Adrenal gland (tissue), 12 donors: ENCODE results near the gene ABTB2. TPM values are rescaled to one million over a fixed set of nuclear protein-coding genes. Genes with fewer than 3 reads are reported as not detected.
A peak's percentile ranks its signal among the peaks of the same experiment; 100 is the strongest.

Experiments
- DNase-seq, 7 donors: peaks; one replicate each; pipeline ENCODE4 v3.0.0-alpha.2; 2019 to 2020
- H3K27ac ChIP-seq, 5 donors: fragments of 200-600 bp; sonication (generic) in 4 of 5; 1 replicate in 3 of 5; 2 replicates in 2 of 5; pipeline versions ENCODE4 v1.5.1 to v1.8.0; 2016 to 2020; ENCODE audit warnings: mild to moderate bottlenecking in 1 of 5
- H3K27me3 ChIP-seq: fragments of 200-600 bp; 2 replicates; pipeline ENCODE4 v1.8.0; 2021
- H3K36me3 ChIP-seq, 2 donors: fragments of 200-600 bp; replicated peaks in 1 of 2; 1 replicate in 1 of 2; 2 replicates in 1 of 2; pipeline versions ENCODE4 v1.5.1 to v1.8.0; 2018 to 2022
- H3K4me1 ChIP-seq, 2 donors: fragments of 200-600 bp; replicated peaks in 1 of 2; 1 replicate in 1 of 2; 2 replicates in 1 of 2; pipeline versions ENCODE4 v1.5.1 to v1.8.0; 2018 to 2021
- H3K4me3 ChIP-seq, 4 donors: fragments of 200-600 bp; sonication (generic) in 3 of 4; one replicate each; pipeline ENCODE4 v1.5.1; 2016 to 2018
- H3K9me3 ChIP-seq, 3 donors: fragments of 200-600 bp; sonication (generic) in 1 of 3; replicated peaks in 1 of 3; 1 replicate in 2 of 3; 2 replicates in 1 of 3; pipeline versions ENCODE4 v1.5.1 to v1.8.0; 2016 to 2021
- POLR2A ChIP-seq, 2 donors: fragments of 450-650 bp; IDR thresholded peaks; one replicate each; pipeline ENCODE4 v1.6.1; 2017; ENCODE audit warnings: antibody characterized with exemption in 2 of 2, mild to moderate bottlenecking in 2 of 2, moderate library complexity in 1 of 2
- WGBS, 4 donors: extraction: QIAGEN DNeasy Blood & Tissue Kit in 2 of 4; methylation state at CpG; one replicate each; pipeline versions ENCODE4 v1.1.5 to v1.1.7; 2013 to 2017; 5-methylcytosine and 5-hydroxymethylcytosine counted together
- intact Hi-C, 2 donors: fragments of 100-400 bp; cut with DNase I; formaldehyde crosslinking; loops; one replicate each; pipeline versions ENCODE4 v1.14.1 to v1.15.0; 2022 to 2023
- polyA plus RNA-seq, 3 donors: library from polyadenylated mRNA; stranded (reverse); fragments of 200-250 nt in 2 of 3; fragments of 350-450 nt in 1 of 3; fragmentation: Illumina TruSeq in 1 of 3; extraction: RNeasy Lipid Tissue Mini Kit (QIAGEN cat#74804) in 1 of 3; gene quantifications; one replicate each; pipeline ENCODE4 v1.2.3, GENCODE V29; 2013 to 2014
- total RNA-seq, 9 donors: library from RNA; depleted of rRNA in 4 of 9; stranded (reverse); fragments of >200 nt in 4 of 9; fragments of 120-200 nt in 1 of 9; fragmentation: NEBNext Ultra II Directional in 1 of 9; extraction: Animal tissue kit (Norgen Biotek cat#: 25700) in 1 of 9; gene quantifications; one replicate each; pipeline versions ENCODE4 v1.1.0 to v1.2.4, GENCODE V29; 2013 to 2023
- TF ChIP-seq, protein P1 (sequence below), 6 experiments: fragments of 450-650 bp in 4 of 6; fragments of 200-600 bp in 2 of 6; sonication (generic) in 1 of 6; IDR thresholded peaks; 1 replicate in 5 of 6; 2 replicates in 1 of 6; pipeline versions ENCODE4 v1.5.1 to v1.8.0; 2016 to 2021; ENCODE audit warnings: antibody characterized with exemption in 6 of 6, mild to moderate bottlenecking in 2 of 6, moderate library complexity in 1 of 6
- donor health status: healthy with polysubstance abuse.
- donor health status: Bipolar disorder and iron deficiency.
- donor health status: DM: yes; HTN: yes; CAD: no.
- donor health status: DM: no; HTN: no; CAD: no.
- donor health status: DM: no; HTN: no; CAD: no.
- donor health status: DM: yes; HTN: yes; CAD: no.

Gene ABTB2
- total and polyA plus RNA-seq, 12 donors, result 1.9 to 32.3 (median 6.1) TPM

GRCh38 chr11:34275486-34275885 is 82.3 kb downstream of the ABTB2 start:
- no peaks in the 10 kb centered on the region for H3K4me1 ChIP-seq
- no peaks in the 10 kb centered on the region for H3K9me3 ChIP-seq
- 92 to 100% (median 95%) methylated on average over 4 of the region's 4 CpGs for WGBS, 4 donors
- H3K4me3 ChIP-seq, result no peak overlapping the region
- no peaks in the 10 kb centered on the region for H3K36me3 ChIP-seq
- DNase-seq, result no peak
- H3K27ac ChIP-seq, result peak overlapping the region in 2 of 5 donors; percentile 39 to 79
- H3K27me3 ChIP-seq, result no peaks in the 10 kb centered on the region
- no peak for TF ChIP-seq POLR2A (IDR thresholded peaks at IDR 0.05)
- TF ChIP-seq, protein P1, sequence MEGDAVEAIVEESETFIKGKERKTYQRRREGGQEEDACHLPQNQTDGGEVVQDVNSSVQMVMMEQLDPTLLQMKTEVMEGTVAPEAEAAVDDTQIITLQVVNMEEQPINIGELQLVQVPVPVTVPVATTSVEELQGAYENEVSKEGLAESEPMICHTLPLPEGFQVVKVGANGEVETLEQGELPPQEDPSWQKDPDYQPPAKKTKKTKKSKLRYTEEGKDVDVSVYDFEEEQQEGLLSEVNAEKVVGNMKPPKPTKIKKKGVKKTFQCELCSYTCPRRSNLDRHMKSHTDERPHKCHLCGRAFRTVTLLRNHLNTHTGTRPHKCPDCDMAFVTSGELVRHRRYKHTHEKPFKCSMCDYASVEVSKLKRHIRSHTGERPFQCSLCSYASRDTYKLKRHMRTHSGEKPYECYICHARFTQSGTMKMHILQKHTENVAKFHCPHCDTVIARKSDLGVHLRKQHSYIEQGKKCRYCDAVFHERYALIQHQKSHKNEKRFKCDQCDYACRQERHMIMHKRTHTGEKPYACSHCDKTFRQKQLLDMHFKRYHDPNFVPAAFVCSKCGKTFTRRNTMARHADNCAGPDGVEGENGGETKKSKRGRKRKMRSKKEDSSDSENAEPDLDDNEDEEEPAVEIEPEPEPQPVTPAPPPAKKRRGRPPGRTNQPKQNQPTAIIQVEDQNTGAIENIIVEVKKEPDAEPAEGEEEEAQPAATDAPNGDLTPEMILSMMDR (IDR thresholded peaks at IDR 0.05), result no peak
- intact Hi-C loops, result no loop called here

DNA sequence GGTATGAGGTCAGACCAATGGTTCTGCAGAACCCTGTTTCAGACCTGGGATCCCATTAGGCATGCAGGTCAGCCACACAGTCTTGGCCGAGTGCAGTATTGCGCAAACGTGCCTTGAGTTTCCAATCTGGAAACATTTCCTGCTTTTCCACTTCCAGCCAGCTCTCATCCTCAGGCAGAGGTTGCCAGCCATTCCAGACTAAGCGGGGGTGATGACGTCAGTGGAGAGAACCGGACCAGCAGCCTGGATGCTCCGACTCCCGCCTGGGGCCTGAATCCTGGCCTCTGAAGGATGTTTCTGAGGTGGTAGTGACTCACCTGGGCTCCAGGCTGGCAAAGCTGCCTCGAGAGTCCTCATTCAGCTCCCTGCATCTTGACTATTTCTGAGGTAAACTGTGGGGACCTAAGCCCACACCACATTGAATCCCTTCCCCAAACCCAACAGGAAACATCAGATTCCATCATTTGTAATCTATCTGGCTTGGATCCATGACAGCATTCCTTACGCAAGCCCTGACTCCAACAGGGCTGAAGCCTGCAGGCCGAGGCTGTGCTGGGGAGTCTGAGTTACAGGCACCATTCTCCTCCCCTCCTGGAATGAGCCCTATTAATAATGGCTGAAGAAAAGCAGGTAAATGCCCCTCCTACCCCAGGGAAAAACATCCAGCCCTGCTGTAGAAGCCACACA is 83.0 kb downstream of the ABTB2 start:
- H3K4me1 ChIP-seq, result no peaks in the 10 kb centered on the region
- peak; percentile 36 to 85 (median 66) for DNase-seq
- H3K27ac ChIP-seq, result peak overlapping the region in 2 of 5 donors; percentile 39 to 79
- intact Hi-C loops, result no loop called here
- H3K36me3 ChIP-seq, result no peaks in the 10 kb centered on the region
- no peaks in the 10 kb centered on the region for H3K9me3 ChIP-seq
- 56 to 74% (median 68%) methylated on average over 10 to 11 of the region's 11 CpGs for WGBS, 4 donors
- no peaks in the 10 kb centered on the region for H3K27me3 ChIP-seq
- H3K4me3 ChIP-seq, result no peak overlapping the region
- TF ChIP-seq, protein P1 (IDR thresholded peaks at IDR 0.05), result no peak
- no peak for TF ChIP-seq POLR2A (IDR thresholded peaks at IDR 0.05)

- peak overlapping the region in 1 of 5 donors; percentile 24 for H3K27ac ChIP-seq
- H3K9me3 ChIP-seq, result no peaks in the 10 kb centered on the region
- intact Hi-C loops, result no loop called here
- no peaks in the 10 kb centered on the region for H3K36me3 ChIP-seq
- 77 to 91% (median 88%) methylated on average over 5 of the region's 5 CpGs for WGBS, 4 donors
- no peak for DNase-seq
- H3K4me1 ChIP-seq, result no peaks in the 10 kb centered on the region
- no peak overlapping the region for H3K4me3 ChIP-seq
- TF ChIP-seq POLR2A (IDR thresholded peaks at IDR 0.05), result no peak
- TF ChIP-seq, protein P1 (IDR thresholded peaks at IDR 0.05), result no peak
- no peaks in the 10 kb centered on the region for H3K27me3 ChIP-seq
These were observed 84.7 kb downstream of the ABTB2 start for GRCh38 chr11:34273099-34273498.

GRCh38 chr11:34271727-34272126 is 86.1 kb downstream of the ABTB2 start:
- intact Hi-C loops, result no loop called here
- H3K27ac ChIP-seq, result no peak overlapping the region
- no peaks in the 10 kb centered on the region for H3K36me3 ChIP-seq
- no peaks in the 10 kb centered on the region for H3K27me3 ChIP-seq
- no peaks in the 10 kb centered on the region for H3K4me1 ChIP-seq
- no peaks in the 10 kb centered on the region for H3K9me3 ChIP-seq
- no peak for DNase-seq
- TF ChIP-seq, protein P1 (IDR thresholded peaks at IDR 0.05), result no peak
- H3K4me3 ChIP-seq, result no peak overlapping the region
